ENCODE measurements around the gene AKAP6. TPM values are rescaled to one million over a fixed set of nuclear protein-coding genes. Genes with fewer than 3 reads are reported as not detected.

The AKAP6 gene
- total RNA-seq, 4 donors from 2014 or later: 2.0 to 11.0 (median 4.2) TPM

DNA sequence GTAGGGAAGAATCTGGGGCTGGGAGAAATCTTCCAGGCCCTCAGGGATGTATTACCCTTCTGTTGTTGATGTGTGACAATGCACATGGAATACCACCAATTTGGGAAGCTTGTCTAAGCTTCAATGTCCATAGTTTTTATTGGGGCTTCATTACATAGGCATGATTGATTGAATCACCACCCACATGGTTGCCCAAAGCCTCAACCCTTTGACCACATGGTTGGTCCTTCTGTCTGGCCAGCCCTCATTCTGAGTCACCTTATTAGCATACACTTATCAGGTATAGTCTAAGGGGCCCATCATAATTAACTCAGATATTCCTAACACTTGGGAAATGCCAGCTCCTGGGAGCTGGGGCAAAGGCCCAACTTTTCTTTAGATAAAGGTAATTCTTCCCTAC lies 93.3 kb downstream of the AKAP6 start:
- no peak overlapping the region for H3K4me3 ChIP-seq
- H3K9me3 ChIP-seq: no peaks in the 10 kb centered on the region
- no peaks in the 10 kb centered on the region for H3K36me3 ChIP-seq
- H3K27me3 ChIP-seq: no peaks in the 10 kb centered on the region
- H3K27ac ChIP-seq: no peak overlapping the region
- H3K4me1 ChIP-seq: peaks cover 5% of the 10 kb centered on the region
- no peak for DNase-seq (ENCODE audit: low spot score in 2 of 2)
- no peak for TF ChIP-seq POLR2AphosphoS5 (IDR thresholded peaks at IDR 0.05)

- no peaks in the 10 kb centered on the region for H3K27me3 ChIP-seq
- WGBS: 80% methylated on average over 1 of the region's 1 CpG
Measured at GRCh38 chr14:32426028-32426427, 96.9 kb downstream of the AKAP6 start.

DNA sequence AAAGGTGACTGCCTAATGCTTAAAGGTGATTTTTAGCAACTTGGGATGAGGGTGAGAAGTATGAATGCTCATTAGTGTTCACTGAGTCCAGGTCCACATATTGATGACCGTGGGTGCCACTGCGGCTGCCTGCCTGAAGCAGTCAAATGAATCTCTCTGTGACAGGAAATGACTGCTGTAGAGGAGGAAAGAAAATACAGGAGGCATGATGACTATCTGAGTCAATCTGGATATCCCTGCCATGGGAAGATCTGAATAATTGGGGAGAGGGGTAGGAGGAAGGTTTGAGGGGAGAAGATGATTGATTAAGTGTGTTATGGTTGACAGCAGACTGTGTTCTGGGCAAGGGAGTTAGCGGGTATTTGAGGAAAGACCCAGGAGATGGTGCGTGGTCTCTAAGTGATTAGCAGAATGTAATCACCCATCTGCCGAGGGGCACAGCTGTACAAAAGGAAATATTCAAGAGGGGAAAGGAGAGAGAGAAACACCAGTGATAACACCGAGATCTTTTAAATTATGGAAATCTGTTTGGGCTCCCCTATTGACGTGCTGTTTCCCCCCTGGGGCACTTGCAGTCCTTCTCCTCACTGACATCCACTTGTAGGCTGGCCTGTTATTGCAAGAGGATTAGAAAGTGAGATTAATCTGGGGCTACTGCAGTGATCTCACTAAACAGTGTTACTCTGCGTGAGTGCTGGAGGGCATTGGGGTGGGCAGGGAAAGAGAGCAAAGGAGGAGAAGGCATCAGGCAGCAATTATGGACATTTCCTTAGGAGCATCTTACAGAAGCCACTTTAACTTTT lies 97.7 kb downstream of the AKAP6 start:
- Histone ChIP-seq H3K27ac (no peak overlapping the region), H3K9me3 (no peaks in the 10 kb centered on the region), H3K27me3 (no peaks in the 10 kb centered on the region), H3K36me3 (no peaks in the 10 kb centered on the region), H3K4me3 (no peak overlapping the region), H3K4me1 (no peaks in the 10 kb centered on the region)
- no peak for DNase-seq (ENCODE audit: low spot score in 2 of 2)
- TF ChIP-seq POLR2AphosphoS5 (IDR thresholded peaks at IDR 0.05) (no peak), POLR2A (IDR thresholded peaks at IDR 0.05) (no peak), EP300 (IDR thresholded peaks at IDR 0.05) (no peak)
- TF ChIP-seq, protein P1, sequence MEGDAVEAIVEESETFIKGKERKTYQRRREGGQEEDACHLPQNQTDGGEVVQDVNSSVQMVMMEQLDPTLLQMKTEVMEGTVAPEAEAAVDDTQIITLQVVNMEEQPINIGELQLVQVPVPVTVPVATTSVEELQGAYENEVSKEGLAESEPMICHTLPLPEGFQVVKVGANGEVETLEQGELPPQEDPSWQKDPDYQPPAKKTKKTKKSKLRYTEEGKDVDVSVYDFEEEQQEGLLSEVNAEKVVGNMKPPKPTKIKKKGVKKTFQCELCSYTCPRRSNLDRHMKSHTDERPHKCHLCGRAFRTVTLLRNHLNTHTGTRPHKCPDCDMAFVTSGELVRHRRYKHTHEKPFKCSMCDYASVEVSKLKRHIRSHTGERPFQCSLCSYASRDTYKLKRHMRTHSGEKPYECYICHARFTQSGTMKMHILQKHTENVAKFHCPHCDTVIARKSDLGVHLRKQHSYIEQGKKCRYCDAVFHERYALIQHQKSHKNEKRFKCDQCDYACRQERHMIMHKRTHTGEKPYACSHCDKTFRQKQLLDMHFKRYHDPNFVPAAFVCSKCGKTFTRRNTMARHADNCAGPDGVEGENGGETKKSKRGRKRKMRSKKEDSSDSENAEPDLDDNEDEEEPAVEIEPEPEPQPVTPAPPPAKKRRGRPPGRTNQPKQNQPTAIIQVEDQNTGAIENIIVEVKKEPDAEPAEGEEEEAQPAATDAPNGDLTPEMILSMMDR (IDR thresholded peaks at IDR 0.05): no peak
- WGBS: 72% methylated on average over 8 of the region's 8 CpGs

More at GRCh38 chr14:32426028-32426427, 96.9 kb downstream of the AKAP6 start:
- Histone ChIP-seq H3K4me3 (no peak overlapping the region), H3K9me3 (no peaks in the 10 kb centered on the region), H3K36me3 (no peaks in the 10 kb centered on the region), H3K27ac (no peak overlapping the region), H3K4me1 (no peaks in the 10 kb centered on the region)
- TF ChIP-seq POLR2AphosphoS5 (IDR thresholded peaks at IDR 0.05) (no peak), POLR2A (IDR thresholded peaks at IDR 0.05) (no peak), EP300 (IDR thresholded peaks at IDR 0.05) (no peak)
- TF ChIP-seq, protein P1 (IDR thresholded peaks at IDR 0.05): no peak
- no peak for DNase-seq (ENCODE audit: low spot score in 2 of 2)

DNA sequence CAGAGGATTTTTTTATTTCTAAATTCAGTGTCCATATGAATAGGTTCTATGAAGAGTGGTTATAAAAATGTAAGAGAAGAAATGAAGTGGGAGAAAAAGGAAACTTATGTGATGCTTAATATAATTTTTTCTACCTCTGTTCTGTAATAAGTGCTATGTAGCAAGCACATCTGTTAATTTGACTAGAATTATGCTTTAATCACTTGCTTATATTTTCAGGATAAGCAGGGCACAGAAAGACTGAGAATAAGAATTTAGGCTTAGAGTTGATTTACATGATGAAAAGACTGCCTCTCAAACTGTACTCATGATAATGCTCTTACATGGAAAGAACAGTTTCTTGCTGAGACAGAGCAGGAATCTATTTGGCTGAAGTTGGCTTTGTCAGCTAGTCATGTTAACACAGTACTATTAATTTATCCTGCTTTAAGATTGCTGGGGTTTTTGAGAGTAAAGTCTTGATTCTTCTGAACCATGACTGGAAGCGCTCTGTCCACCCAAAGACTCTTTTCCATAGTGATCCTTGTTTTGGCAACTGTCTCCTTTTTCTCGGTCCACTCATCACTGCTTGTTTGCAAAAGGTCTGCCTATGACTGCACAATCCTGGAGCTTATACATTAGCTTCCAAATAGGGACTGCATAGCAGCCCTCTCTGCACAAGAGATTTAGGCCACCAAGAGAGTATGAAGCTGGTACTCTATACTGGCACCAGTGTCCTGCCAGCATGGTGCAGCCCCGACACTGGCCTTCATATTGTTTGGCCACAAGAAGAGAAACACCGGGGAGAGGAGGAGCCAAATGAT lies 98.8 kb downstream of the AKAP6 start:
- no peaks in the 10 kb centered on the region for H3K9me3 ChIP-seq
- no peak for DNase-seq (ENCODE audit: low spot score in 2 of 2)
- 85% methylated on average over 4 of the region's 4 CpGs for WGBS
- H3K27me3 ChIP-seq: no peaks in the 10 kb centered on the region
- no peak overlapping the region for H3K27ac ChIP-seq
- TF ChIP-seq POLR2A (IDR thresholded peaks at IDR 0.05) (no peak), POLR2AphosphoS5 (IDR thresholded peaks at IDR 0.05) (no peak), EP300 (IDR thresholded peaks at IDR 0.05) (no peak)
- TF ChIP-seq, protein P1 (IDR thresholded peaks at IDR 0.05): no peak
- no peaks in the 10 kb centered on the region for H3K4me1 ChIP-seq
- no peak overlapping the region for H3K4me3 ChIP-seq
- H3K36me3 ChIP-seq: no peaks in the 10 kb centered on the region

GRCh38 chr14:32428875-32429274 lies 99.8 kb downstream of the AKAP6 start:
- H3K4me1 ChIP-seq: no peaks in the 10 kb centered on the region
- H3K9me3 ChIP-seq: no peaks in the 10 kb centered on the region
- H3K27ac ChIP-seq: no peak overlapping the region
- WGBS: 79% methylated on average over 4 of the region's 4 CpGs
- TF ChIP-seq POLR2A (IDR thresholded peaks at IDR 0.05) (no peak), EP300 (IDR thresholded peaks at IDR 0.05) (no peak), POLR2AphosphoS5 (IDR thresholded peaks at IDR 0.05) (no peak)
- TF ChIP-seq, protein P1 (IDR thresholded peaks at IDR 0.05): no peak
- no peaks in the 10 kb centered on the region for H3K27me3 ChIP-seq
- H3K36me3 ChIP-seq: no peaks in the 10 kb centered on the region
- DNase-seq (ENCODE audit: low spot score in 2 of 2): no peak
- H3K4me3 ChIP-seq: no peak overlapping the region
